H9 (cell line): Measurements from ENCODE around the gene KANK4. TPM values are rescaled to one million over a fixed set of nuclear protein-coding genes. Genes with fewer than 3 reads are reported as not detected.

Experiments
- DNase-seq: peaks from one replicate; pipeline ENCODE4 v3.0.0-alpha.2; 2017
- H2AFZ ChIP-seq: one replicate; pipeline ENCODE4 v1.6.1; 2013; ENCODE audit warnings: mild to moderate bottlenecking, low read length, control low read depth, moderate library complexity
- H2AK5ac ChIP-seq: 2 replicates; pipeline ENCODE4 v1.6.1; 2013; ENCODE audit warnings: low read length, control low read depth, mixed read lengths; ENCODE audit not compliant: insufficient read length
- H2BK120ac ChIP-seq: one replicate; pipeline ENCODE4 v1.6.1; 2013; ENCODE audit warnings: low read depth, mild to moderate bottlenecking, low read length, control low read depth, inconsistent platforms; ENCODE audit not compliant: poor library complexity, severe bottlenecking
- H2BK12ac ChIP-seq: 2 replicates; pipeline ENCODE4 v1.6.1; 2013; ENCODE audit warnings: low read length, control low read depth, mixed read lengths, low read depth; ENCODE audit not compliant: insufficient read length
- H2BK15ac ChIP-seq: 2 replicates; pipeline ENCODE4 v1.6.1; 2013; ENCODE audit warnings: low read depth, low read length, control low read depth
- H2BK20ac ChIP-seq: one replicate; pipeline ENCODE4 v1.6.1; 2013; ENCODE audit warnings: low read depth, mild to moderate bottlenecking, low read length, control low read depth, inconsistent platforms; ENCODE audit not compliant: poor library complexity, severe bottlenecking
- H2BK5ac ChIP-seq: 2 replicates; pipeline ENCODE4 v1.6.1; 2013; ENCODE audit warnings: low read length, control low read depth, mixed read lengths; ENCODE audit not compliant: insufficient read length
- H3K14ac ChIP-seq: 2 replicates; pipeline ENCODE4 v1.6.1; 2013; ENCODE audit warnings: low read length, control low read depth; ENCODE audit not compliant: insufficient read depth
- H3K18ac ChIP-seq: 2 replicates; pipeline ENCODE4 v1.6.1; 2013; ENCODE audit warnings: low read depth, mild to moderate bottlenecking, mixed read lengths, low read length, control low read depth; ENCODE audit not compliant: insufficient read length
- H3K23ac ChIP-seq: 2 replicates; pipeline ENCODE4 v1.6.1; 2013; ENCODE audit warnings: low read length, control low read depth, mixed read lengths, low read depth; ENCODE audit not compliant: insufficient read length
- H3K23me2 ChIP-seq: 2 replicates; pipeline ENCODE4 v1.6.1; 2013; ENCODE audit warnings: low read depth, mild to moderate bottlenecking, mixed read lengths, low read length, control low read depth; ENCODE audit not compliant: insufficient read length, poor library complexity, severe bottlenecking
- H3K27ac ChIP-seq: 2 replicates; pipeline ENCODE4 v1.5.1; 2013; ENCODE audit warnings: low read length, control low read depth, mixed read lengths, low read depth; ENCODE audit not compliant: insufficient read length
- H3K27me3 ChIP-seq: 2 replicates; pipeline ENCODE4 v1.6.1; 2013; ENCODE audit warnings: low read length, control low read depth, inconsistent platforms; ENCODE audit not compliant: insufficient read depth
- H3K4ac ChIP-seq: 2 replicates; pipeline ENCODE4 v1.6.1; 2013; ENCODE audit warnings: low read depth, mild to moderate bottlenecking, control low read depth, inconsistent platforms, low read length, moderate library complexity
- H3K4me1 ChIP-seq: 2 replicates; pipeline ENCODE4 v1.6.1; 2013; ENCODE audit warnings: low read length, control low read depth, inconsistent platforms; ENCODE audit not compliant: insufficient read depth
- H3K4me2 ChIP-seq: 2 replicates; pipeline ENCODE4 v1.6.1; 2013; ENCODE audit warnings: low read length, control low read depth, mixed read lengths; ENCODE audit not compliant: insufficient read length, insufficient read depth
- H3K56ac ChIP-seq: 2 replicates; pipeline ENCODE4 v1.6.1; 2013; ENCODE audit warnings: low read depth, mild to moderate bottlenecking, mixed read lengths, low read length, control low read depth; ENCODE audit not compliant: insufficient read length
- H3K79me1 ChIP-seq: 2 replicates; pipeline ENCODE4 v1.6.1; 2013; ENCODE audit warnings: low read depth, mild to moderate bottlenecking, moderate library complexity, low read length, control low read depth, inconsistent platforms; ENCODE audit not compliant: insufficient read depth, poor library complexity, severe bottlenecking
- H3K79me2 ChIP-seq: 2 replicates; pipeline ENCODE4 v1.6.1; 2013; ENCODE audit warnings: low read length, control low read depth, inconsistent platforms; ENCODE audit not compliant: insufficient read depth
- H3K9ac ChIP-seq: 2 replicates; pipeline ENCODE4 v1.6.1; 2013; ENCODE audit warnings: low read length, control low read depth, mixed read lengths; ENCODE audit not compliant: insufficient read length; ENCODE audit errors: extremely low read depth
- H3K9me3 ChIP-seq: one replicate; pipeline ENCODE4 v1.6.1; 2013; ENCODE audit warnings: low read depth, low read length, inconsistent platforms; ENCODE audit not compliant: control insufficient read depth
- H3T11ph ChIP-seq: one replicate; pipeline ENCODE4 v1.6.1; 2013; ENCODE audit warnings: mild to moderate bottlenecking, low read length, control low read depth, inconsistent platforms
- H4K20me1 ChIP-seq: one replicate; pipeline ENCODE4 v1.6.1; 2013; ENCODE audit not compliant: control insufficient read depth, insufficient read length, insufficient read depth
- H4K5ac ChIP-seq: 2 replicates; pipeline ENCODE4 v1.6.1; 2013; ENCODE audit warnings: low read depth, mild to moderate bottlenecking, mixed read lengths, low read length, control low read depth; ENCODE audit not compliant: insufficient read length
- H4K8ac ChIP-seq: replicated peaks from 2 replicates; pipeline ENCODE4 v1.6.1; 2013; ENCODE audit warnings: low read length, control low read depth, mixed read lengths, low read depth; ENCODE audit not compliant: insufficient read length
- H4K91ac ChIP-seq: 2 replicates; pipeline ENCODE4 v1.6.1; 2013; ENCODE audit warnings: low read depth, mild to moderate bottlenecking, moderate library complexity, mixed read lengths, low read length, control low read depth; ENCODE audit not compliant: insufficient read length
- H3K27ac Mint-ChIP-seq, 3 experiments: 2 replicates in 2 of 3; 3 replicates in 1 of 3; pipeline ENCODE4 v1.8.0; 2020 to 2021; ENCODE audit warnings: mixed read lengths in 3 of 3, mild to moderate bottlenecking in 1 of 3, moderate library complexity in 1 of 3
- H3K27me3 Mint-ChIP-seq: 2 replicates; pipeline ENCODE4 v1.8.0; 2021; ENCODE audit warnings: low read depth, mild to moderate bottlenecking, moderate library complexity, mixed read lengths
- H3K36me3 Mint-ChIP-seq, 3 experiments: 2 replicates in 2 of 3; 3 replicates in 1 of 3; pipeline ENCODE4 v1.8.0; 2020 to 2021; ENCODE audit warnings: low read depth in 3 of 3, mixed read lengths in 3 of 3; ENCODE audit not compliant: insufficient read depth in 1 of 3
- H3K4me1 Mint-ChIP-seq, 2 experiments: 2 replicates each; pipeline ENCODE4 v1.8.0; 2020; ENCODE audit warnings: mixed read lengths in 2 of 2
- H3K4me3 Mint-ChIP-seq, 2 experiments: 2 replicates in 1 of 2; 3 replicates in 1 of 2; pipeline ENCODE4 v1.8.0; 2020 to 2021; ENCODE audit warnings: mild to moderate bottlenecking in 2 of 2, mixed read lengths in 2 of 2, moderate library complexity in 1 of 2
- H3K9me3 Mint-ChIP-seq, 2 experiments: 2 replicates in 1 of 2; 3 replicates in 1 of 2; pipeline ENCODE4 v1.8.0; 2020; ENCODE audit warnings: mild to moderate bottlenecking in 2 of 2, mixed read lengths in 2 of 2, moderate library complexity in 1 of 2
- CTCF ChIP-seq: fragments of 200-600 bp; sonication (generic); conservative IDR thresholded peaks from 3 replicates; pipeline ENCODE4 v1.8.0; 2021; ENCODE audit warnings: antibody characterized with exemption, mild to moderate bottlenecking
- WGBS: extraction: QIAGEN DNeasy Blood & Tissue Kit; methylation state at CpG from one replicate; pipeline ENCODE4 v1.1.7; 2013; ENCODE audit warnings: missing lambda C conversion rate, low lambda C conversion rate, mixed read lengths; ENCODE audit not compliant: insufficient read length; ENCODE audit errors: extremely low coverage; 5-methylcytosine and 5-hydroxymethylcytosine counted together
- total RNA-seq: library from RNA; stranded (reverse); gene quantifications from 2 replicates; pipeline ENCODE4 v1.2.1, GENCODE V29; 2021

Gene KANK4
- total RNA-seq, 1 experiment from 2014 or later = 0.15 TPM

GRCh38 chr1:62362926-62363325, 43.7 kb upstream of the KANK4 start:
- H2BK15ac ChIP-seq = no peak overlapping the region
- H2BK5ac ChIP-seq = no peak overlapping the region
- H3K4me1 ChIP-seq = no peaks in the 10 kb centered on the region
- H3K9me3 ChIP-seq = no peaks in the 10 kb centered on the region
- H3K14ac ChIP-seq = no peak overlapping the region
- H2BK12ac ChIP-seq = no peak overlapping the region
- no peaks in the 10 kb centered on the region for H4K20me1 ChIP-seq
- H3K4ac ChIP-seq = no peak overlapping the region
- no peaks in the 10 kb centered on the region for H3K79me1 ChIP-seq
- H4K91ac ChIP-seq = no peak overlapping the region
- H3K4me2 ChIP-seq = no peak overlapping the region
- H3K27ac ChIP-seq = no peak overlapping the region
- TF ChIP-seq CTCF = no peak
- Mint-ChIP-seq H3K27ac (no peak overlapping the region), H3K4me1 (no peaks in the 10 kb centered on the region), H3K4me3 (no peak overlapping the region), H3K27me3 (no peaks in the 10 kb centered on the region), H3K36me3 (peaks cover 1 to 6% (median 4%) of the 10 kb centered on the region in 3 experiments; a peak in 3 of 7 replicates), H3K9me3 (peaks cover 8 to 10% of the 10 kb centered on the region in 2 experiments)
- H4K8ac ChIP-seq = no peak overlapping the region
- no peak overlapping the region for H3K18ac ChIP-seq
- H3T11ph ChIP-seq = no peak overlapping the region
- H3K27me3 ChIP-seq = no peaks in the 10 kb centered on the region
- no peak for DNase-seq
- H2BK120ac ChIP-seq = no peak overlapping the region
- H2AFZ ChIP-seq = no peak overlapping the region
- no peak overlapping the region for H3K23ac ChIP-seq
- no CpG with 5 or more reads among the region's 3 CpGs for WGBS
- no peak overlapping the region for H3K56ac ChIP-seq
- H3K9ac ChIP-seq = no peak overlapping the region
- H2BK20ac ChIP-seq = no peak overlapping the region
- no peaks in the 10 kb centered on the region for H3K23me2 ChIP-seq
- no peak overlapping the region for H2AK5ac ChIP-seq
- H4K5ac ChIP-seq = no peak overlapping the region
- no peaks in the 10 kb centered on the region for H3K79me2 ChIP-seq
